HEK293 (cell line): ENCODE measurements around the gene ZNF444.

ENCODE experiments used
- CTCF ChIA-PET: fragments of 350-600 bp; formaldehyde crosslinking; extraction: SDS; loops from one replicate; lab custom pipeline; 2021; ENCODE audit warnings: antibody characterized with exemption; lab: Yijun Ruan, JAX
- POLR2A ChIA-PET: fragments of 300-600 bp; formaldehyde crosslinking; extraction: SDS; loops from one replicate; lab custom pipeline; 2020; ENCODE audit warnings: antibody characterized with exemption, inconsistent platforms; lab: Yijun Ruan, JAX
- H3K27ac ChIP-seq: fragments of 200-500 bp; sonication (Bioruptor generic); 2 replicates; pipeline ENCODE4 v1.5.1; 2014; ENCODE audit warnings: low read depth, low read length, control low read depth, inconsistent platforms; ENCODE audit errors: extremely low read depth
- H3K36me3 ChIP-seq, 2 experiments: fragments of 200-500 bp in 1 of 2; sonication (Bioruptor generic) in 1 of 2; 1 replicate in 1 of 2; 2 replicates in 1 of 2; pipeline ENCODE4 v1.5.1; 2014 to 2017; ENCODE audit warnings: inconsistent platforms in 2 of 2, low read length in 2 of 2; ENCODE audit not compliant: control insufficient read depth in 2 of 2, insufficient read depth in 1 of 2
- H3K4me1 ChIP-seq: fragments of 200-500 bp; sonication (Bioruptor generic); 2 replicates; pipeline ENCODE4 v1.5.1; 2014; ENCODE audit warnings: mild to moderate bottlenecking, low read length, inconsistent platforms; ENCODE audit not compliant: control insufficient read depth, insufficient read depth
- H3K4me3 ChIP-seq: 2 replicates; pipeline ENCODE4 v1.5.1; 2011; ENCODE audit warnings: low read depth, mild to moderate bottlenecking, control low read depth, low read length, moderate library complexity
- H3K9me3 ChIP-seq: fragments of 200-500 bp; sonication (Bioruptor generic); 2 replicates; pipeline ENCODE4 v1.5.1; 2014; ENCODE audit warnings: low read depth, low read length, inconsistent platforms; ENCODE audit not compliant: control insufficient read depth, insufficient read depth
- GFI1B ChIP-seq: fragments of 450-650 bp; formaldehyde crosslinking; IDR thresholded peaks from 2 replicates; pipeline ENCODE4 v1.5.1; 2016; ENCODE audit warnings: missing biosample characterization, missing genetic modification characterization
- IKZF3 ChIP-seq: fragments of 450-650 bp; IDR thresholded peaks from 2 replicates; pipeline ENCODE4 v1.5.0; 2018; ENCODE audit warnings: missing biosample characterization, mild to moderate bottlenecking, missing genetic modification characterization, moderate library complexity
- SP3 ChIP-seq: fragments of 450-650 bp; formaldehyde crosslinking; IDR thresholded peaks from 2 replicates; pipeline ENCODE4 v1.5.1; 2016; ENCODE audit warnings: missing biosample characterization, missing genetic modification characterization
- ZBTB21 ChIP-seq: fragments of 450-650 bp; formaldehyde crosslinking; IDR thresholded peaks from 2 replicates; pipeline ENCODE4 v1.5.1; 2017; ENCODE audit warnings: missing biosample characterization, missing genetic modification characterization
- ZNF114 ChIP-seq: fragments of 450-650 bp; formaldehyde crosslinking; IDR thresholded peaks from 2 replicates; pipeline ENCODE4 v1.5.0; 2017; ENCODE audit warnings: missing biosample characterization, missing genetic modification characterization
- ZNF16 ChIP-seq: fragments of 450-650 bp; formaldehyde crosslinking; IDR thresholded peaks from 2 replicates; pipeline ENCODE4 v1.5.1; 2016; ENCODE audit warnings: low read depth, missing biosample characterization, missing genetic modification characterization
- ZNF549 ChIP-seq: fragments of 450-650 bp; IDR thresholded peaks from 2 replicates; pipeline ENCODE4 v1.5.1; 2018; ENCODE audit warnings: missing biosample characterization, missing genetic modification characterization, mild to moderate bottlenecking, inconsistent platforms, moderate library complexity
- ZNF660 ChIP-seq: fragments of 450-650 bp; IDR thresholded peaks from 2 replicates; pipeline ENCODE4 v1.5.1; 2018; ENCODE audit warnings: missing biosample characterization, mild to moderate bottlenecking, missing genetic modification characterization
- ZNF707 ChIP-seq: fragments of 450-650 bp; formaldehyde crosslinking; IDR thresholded peaks from 2 replicates; pipeline ENCODE4 v1.5.1; 2016; ENCODE audit warnings: missing biosample characterization, missing genetic modification characterization
- ZNF768 ChIP-seq: fragments of 450-650 bp; formaldehyde crosslinking; IDR thresholded peaks from 2 replicates; pipeline ENCODE4 v1.5.1; 2018; ENCODE audit warnings: missing biosample characterization, mild to moderate bottlenecking, missing genetic modification characterization
- ZSCAN16 ChIP-seq: fragments of 450-650 bp; formaldehyde crosslinking; IDR thresholded peaks from 2 replicates; pipeline ENCODE4 v1.5.1; 2016; ENCODE audit warnings: missing biosample characterization, missing genetic modification characterization
- TF ChIP-seq, protein P1 (sequence below): fragments of 450-650 bp; formaldehyde crosslinking; IDR thresholded peaks from 2 replicates; pipeline ENCODE4 v1.5.1; 2016; ENCODE audit warnings: missing biosample characterization, missing genetic modification characterization
- TF ChIP-seq, protein P2 (sequence below): fragments of 450-650 bp; formaldehyde crosslinking; IDR thresholded peaks from 2 replicates; pipeline ENCODE4 v1.5.1; 2016; ENCODE audit warnings: missing biosample characterization, missing genetic modification characterization, low read depth
- TF ChIP-seq, protein P3 (sequence below): fragments of 450-650 bp; formaldehyde crosslinking; IDR thresholded peaks from 2 replicates; pipeline ENCODE4 v1.5.1; 2016; ENCODE audit warnings: missing biosample characterization, missing genetic modification characterization
- TF ChIP-seq, protein P4 (sequence below): fragments of 450-650 bp; formaldehyde crosslinking; IDR thresholded peaks from 2 replicates; pipeline ENCODE4 v1.5.1; 2017; ENCODE audit warnings: missing biosample characterization, missing genetic modification characterization

ZNF444 gene

DNA sequence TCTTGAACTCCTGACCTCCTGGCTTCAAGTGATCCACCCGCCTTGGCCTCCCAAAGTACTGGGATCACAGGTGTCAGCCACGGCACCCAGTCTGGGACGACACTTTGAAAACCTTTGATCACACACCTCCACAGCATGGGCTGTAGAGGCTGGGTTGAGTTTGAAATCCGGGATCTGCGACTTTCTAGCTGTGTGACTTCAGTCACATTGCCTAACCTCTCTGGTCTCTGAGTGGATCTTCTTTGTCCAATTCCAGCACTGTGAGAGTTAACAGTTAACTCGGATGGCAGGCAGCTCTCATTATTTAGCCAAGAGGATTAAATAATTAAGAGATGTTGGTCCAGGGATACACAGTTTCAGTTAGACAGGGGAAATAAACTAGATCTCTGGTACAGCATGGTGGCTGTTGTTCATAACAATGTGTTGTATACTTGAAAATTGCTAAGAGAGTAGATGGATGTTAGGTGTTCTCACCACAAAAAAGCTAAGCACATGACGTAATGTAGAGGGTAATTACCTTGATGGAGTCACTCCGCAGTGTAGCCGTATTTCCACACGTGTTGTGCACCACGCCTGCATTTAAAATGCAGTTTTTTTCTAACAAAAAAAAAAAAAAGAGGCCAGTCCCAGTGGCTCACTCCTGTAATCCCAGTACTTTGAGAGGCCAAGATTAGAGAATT, 36.6 kb downstream of the ZNF444 start:
- peak; percentile 64 for TF ChIP-seq ZBTB21
- TF ChIP-seq ZNF549 = no peak
- TF ChIP-seq, protein P1, sequence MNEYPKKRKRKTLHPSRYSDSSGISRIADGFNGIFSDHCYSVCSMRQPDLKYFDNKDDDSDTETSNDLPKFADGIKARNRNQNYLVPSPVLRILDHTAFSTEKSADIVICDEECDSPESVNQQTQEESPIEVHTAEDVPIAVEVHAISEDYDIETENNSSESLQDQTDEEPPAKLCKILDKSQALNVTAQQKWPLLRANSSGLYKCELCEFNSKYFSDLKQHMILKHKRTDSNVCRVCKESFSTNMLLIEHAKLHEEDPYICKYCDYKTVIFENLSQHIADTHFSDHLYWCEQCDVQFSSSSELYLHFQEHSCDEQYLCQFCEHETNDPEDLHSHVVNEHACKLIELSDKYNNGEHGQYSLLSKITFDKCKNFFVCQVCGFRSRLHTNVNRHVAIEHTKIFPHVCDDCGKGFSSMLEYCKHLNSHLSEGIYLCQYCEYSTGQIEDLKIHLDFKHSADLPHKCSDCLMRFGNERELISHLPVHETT = no peak
- TF ChIP-seq ZSCAN16 (tag by site-specific recombination) = peak; percentile 61; the same call in 1 of the 2 replicates
- TF ChIP-seq ZNF660 (tag by site-specific recombination) = 0 out of 2 replicates have a peak, but pooled peaks have one; percentile 20
- TF ChIP-seq ZNF16 (tag by site-specific recombination) = no peak
- no peak for TF ChIP-seq IKZF3 (tag by site-specific recombination)
- TF ChIP-seq, protein P2, sequence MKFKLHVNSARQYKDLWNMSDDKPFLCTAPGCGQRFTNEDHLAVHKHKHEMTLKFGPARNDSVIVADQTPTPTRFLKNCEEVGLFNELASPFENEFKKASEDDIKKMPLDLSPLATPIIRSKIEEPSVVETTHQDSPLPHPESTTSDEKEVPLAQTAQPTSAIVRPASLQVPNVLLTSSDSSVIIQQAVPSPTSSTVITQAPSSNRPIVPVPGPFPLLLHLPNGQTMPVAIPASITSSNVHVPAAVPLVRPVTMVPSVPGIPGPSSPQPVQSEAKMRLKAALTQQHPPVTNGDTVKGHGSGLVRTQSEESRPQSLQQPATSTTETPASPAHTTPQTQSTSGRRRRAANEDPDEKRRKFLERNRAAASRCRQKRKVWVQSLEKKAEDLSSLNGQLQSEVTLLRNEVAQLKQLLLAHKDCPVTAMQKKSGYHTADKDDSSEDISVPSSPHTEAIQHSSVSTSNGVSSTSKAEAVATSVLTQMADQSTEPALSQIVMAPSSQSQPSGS = peak; percentile 52
- TF ChIP-seq, protein P3, sequence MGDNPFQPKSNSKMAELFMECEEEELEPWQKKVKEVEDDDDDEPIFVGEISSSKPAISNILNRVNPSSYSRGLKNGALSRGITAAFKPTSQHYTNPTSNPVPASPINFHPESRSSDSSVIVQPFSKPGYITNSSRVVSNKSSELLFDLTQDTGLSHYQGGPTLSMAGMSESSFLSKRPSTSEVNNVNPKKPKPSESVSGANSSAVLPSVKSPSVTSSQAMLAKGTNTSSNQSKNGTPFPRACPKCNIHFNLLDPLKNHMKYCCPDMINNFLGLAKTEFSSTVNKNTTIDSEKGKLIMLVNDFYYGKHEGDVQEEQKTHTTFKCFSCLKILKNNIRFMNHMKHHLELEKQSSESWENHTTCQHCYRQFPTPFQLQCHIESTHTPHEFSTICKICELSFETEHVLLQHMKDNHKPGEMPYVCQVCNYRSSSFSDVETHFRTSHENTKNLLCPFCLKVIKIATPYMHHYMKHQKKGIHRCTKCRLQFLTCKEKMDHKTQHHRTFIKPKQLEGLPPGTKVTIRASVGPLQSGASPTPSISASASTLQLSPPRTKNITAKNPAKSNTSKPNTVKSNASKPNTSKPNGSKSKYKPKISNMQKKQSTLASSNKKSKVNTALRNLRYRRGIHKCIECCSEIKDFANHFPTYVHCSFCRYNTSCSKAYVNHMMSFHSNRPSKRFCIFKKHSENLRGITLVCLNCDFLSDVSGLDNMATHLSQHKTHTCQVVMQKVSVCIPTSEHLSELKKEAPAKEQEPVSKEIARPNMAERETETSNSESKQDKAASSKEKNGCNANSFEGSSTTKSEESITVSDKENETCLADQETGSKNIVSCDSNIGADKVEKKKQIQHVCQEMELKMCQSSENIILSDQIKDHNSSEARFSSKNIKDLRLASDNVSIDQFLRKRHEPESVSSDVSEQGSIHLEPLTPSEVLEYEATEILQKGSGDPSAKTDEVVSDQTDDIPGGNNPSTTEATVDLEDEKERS = no peak
- no peak for TF ChIP-seq GFI1B (tag by site-specific recombination)
- TF ChIP-seq ZNF707 = no peak
- TF ChIP-seq ZNF768 = peak; percentile 62; the same call in 1 of the 2 replicates
- TF ChIP-seq, all 188 proteins: peak for 5
- CTCF ChIA-PET = interaction anchor here (0.6 to 2.9 kb wide), 9 partner anchors 14 to 912 kb away, joined by 3 to 10 read pairs (median 4); no protein-coding TSS in a partner anchor

DNA sequence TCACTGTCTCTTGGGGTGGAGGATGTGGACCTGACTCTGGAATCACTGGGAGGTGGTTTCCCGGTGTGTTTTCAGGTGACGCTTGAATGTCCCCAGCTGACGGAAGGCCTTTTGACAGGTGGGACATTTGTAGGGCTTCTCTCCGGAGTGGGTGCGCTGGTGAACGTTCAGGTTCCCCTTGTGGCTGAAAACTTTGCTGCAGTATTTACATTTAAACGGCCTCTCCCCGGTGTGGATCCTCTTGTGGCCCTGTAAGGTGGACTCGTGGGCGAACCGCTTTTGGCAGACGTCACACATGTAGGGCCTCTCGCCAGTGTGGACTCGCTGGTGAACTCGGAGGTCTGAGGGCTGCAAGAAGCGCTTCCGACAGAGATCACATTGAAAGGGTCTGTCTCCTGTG, 48.7 kb downstream of the ZNF444 start:
- Histone ChIP-seq H3K4me3 (no peak overlapping the region), H3K27ac (no peak overlapping the region), H3K4me1 (no peaks in the 10 kb centered on the region), H3K9me3 (no peaks in the 10 kb centered on the region), H3K36me3 (no peaks in the 10 kb centered on the region)
- ChIA-PET CTCF (interaction anchor here (0.6 to 2.0 kb wide), 3 partner anchors 18 to 471 kb away, joined by 4 to 5 read pairs (median 4); no protein-coding TSS in a partner anchor), POLR2A (no interaction called here)
- no peak for TF ChIP-seq SP3
- TF ChIP-seq, protein P4, sequence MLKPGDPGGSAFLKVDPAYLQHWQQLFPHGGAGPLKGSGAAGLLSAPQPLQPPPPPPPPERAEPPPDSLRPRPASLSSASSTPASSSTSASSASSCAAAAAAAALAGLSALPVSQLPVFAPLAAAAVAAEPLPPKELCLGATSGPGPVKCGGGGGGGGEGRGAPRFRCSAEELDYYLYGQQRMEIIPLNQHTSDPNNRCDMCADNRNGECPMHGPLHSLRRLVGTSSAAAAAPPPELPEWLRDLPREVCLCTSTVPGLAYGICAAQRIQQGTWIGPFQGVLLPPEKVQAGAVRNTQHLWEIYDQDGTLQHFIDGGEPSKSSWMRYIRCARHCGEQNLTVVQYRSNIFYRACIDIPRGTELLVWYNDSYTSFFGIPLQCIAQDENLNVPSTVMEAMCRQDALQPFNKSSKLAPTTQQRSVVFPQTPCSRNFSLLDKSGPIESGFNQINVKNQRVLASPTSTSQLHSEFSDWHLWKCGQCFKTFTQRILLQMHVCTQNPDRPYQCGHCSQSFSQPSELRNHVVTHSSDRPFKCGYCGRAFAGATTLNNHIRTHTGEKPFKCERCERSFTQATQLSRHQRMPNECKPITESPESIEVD (tag by site-specific recombination) = no peak
- TF ChIP-seq ZNF114 (tag by site-specific recombination) = no peak

More for the DNA sequence above, 36.6 kb downstream of the ZNF444 start:
- H3K36me3 ChIP-seq = no peaks in the 10 kb centered on the region
- H3K9me3 ChIP-seq = no peaks in the 10 kb centered on the region
- POLR2A ChIA-PET = no interaction called here
- H3K4me3 ChIP-seq = no peak overlapping the region
- no peak overlapping the region for H3K27ac ChIP-seq
- H3K4me1 ChIP-seq = no peaks in the 10 kb centered on the region
